GM18867 (cell line): Measurements from ENCODE around the gene CCDC181.
"Not testable (repeated sequence)": the region's sequence is repeated elsewhere in the genome, so short reads cannot be mapped to it uniquely, and the experiment has no call there.

Source experiments
- ATAC-seq: cut with Tn5 transposase; IDR thresholded peaks from one replicate; pipeline ENCODE4 v1.9.1; 2021; ENCODE audit warnings: mild to moderate bottlenecking, moderate library complexity; ENCODE audit not compliant: unreplicated experiment

CCDC181 gene

GRCh38 chr1:169402578-169402977 lies 24.7 kb downstream of the CCDC181 start:
- ATAC-seq = not testable (repeated sequence)

DNA sequence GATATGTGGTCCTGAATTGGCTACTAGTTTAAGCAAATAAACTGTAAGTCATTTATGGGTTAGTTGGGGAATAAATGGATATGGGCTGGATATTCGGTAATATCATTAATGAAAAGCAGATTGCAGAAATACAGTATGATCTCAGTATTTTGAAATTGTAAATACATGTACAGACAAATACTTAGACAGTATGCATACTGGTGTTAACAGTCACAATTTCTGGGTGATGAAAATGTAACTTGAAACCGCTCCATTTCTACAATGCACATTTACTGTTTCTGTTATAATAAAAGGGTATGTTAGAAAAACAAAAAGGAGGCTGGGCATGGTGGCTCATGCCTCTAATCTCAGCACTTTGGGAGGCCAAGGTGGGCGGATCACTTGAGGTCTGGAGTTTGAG lies 31.3 kb downstream of the CCDC181 start:
- ATAC-seq = no peak

GRCh38 chr1:169392406-169392805 lies 34.9 kb downstream of the CCDC181 start:
- ATAC-seq = no peak

DNA sequence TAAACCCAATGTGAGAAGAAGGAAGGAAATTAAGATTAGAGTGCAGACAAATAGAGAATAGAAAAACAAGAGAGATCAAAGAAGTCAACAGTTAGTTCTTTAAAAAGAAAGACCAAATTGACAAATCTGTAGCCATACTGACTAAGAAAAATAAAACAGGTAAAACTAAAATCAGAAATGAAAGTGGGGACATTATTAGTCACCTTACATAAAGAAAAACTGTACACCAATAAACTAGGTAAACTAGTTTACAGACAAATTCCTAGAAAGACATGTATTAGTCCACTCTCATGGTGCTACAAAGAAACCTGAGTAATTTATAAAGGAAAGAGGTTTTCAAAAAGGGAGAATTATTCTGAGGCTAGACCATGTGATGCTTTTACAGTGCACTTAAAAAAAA lies 37.0 kb downstream of the CCDC181 start:
- peak; percentile 85 for ATAC-seq

GRCh38 chr1:169387399-169387798 lies 39.9 kb downstream of the CCDC181 start:
- ATAC-seq = no peak

DNA sequence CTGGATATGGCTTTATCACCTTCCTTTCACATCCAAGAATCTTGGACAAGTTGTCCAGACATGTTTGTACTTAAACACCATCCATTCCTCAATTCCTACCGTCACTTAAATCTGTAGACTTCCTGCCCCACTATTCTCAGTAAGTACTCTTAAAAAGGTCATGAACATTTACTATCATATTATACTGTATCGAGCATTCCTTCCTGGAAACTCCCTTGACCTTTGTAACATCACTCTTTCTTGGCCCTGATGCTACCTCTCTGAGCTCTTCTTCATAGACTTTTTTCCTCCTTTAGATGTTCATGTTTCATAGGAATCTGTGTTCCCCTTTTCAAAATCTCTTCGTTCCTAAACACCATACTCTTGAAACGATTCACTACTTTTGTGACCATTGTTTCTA lies 43.8 kb downstream of the CCDC181 start:
- no peak for ATAC-seq

GRCh38 chr1:169381162-169381561 lies 46.1 kb downstream of the CCDC181 start:
- ATAC-seq = no peak

GRCh38 chr1:169371404-169371803 lies 55.9 kb downstream of the CCDC181 start:
- ATAC-seq = no peak

GRCh38 chr1:169368406-169368769 lies 58.9 kb downstream of the CCDC181 start:
- no peak for ATAC-seq

DNA sequence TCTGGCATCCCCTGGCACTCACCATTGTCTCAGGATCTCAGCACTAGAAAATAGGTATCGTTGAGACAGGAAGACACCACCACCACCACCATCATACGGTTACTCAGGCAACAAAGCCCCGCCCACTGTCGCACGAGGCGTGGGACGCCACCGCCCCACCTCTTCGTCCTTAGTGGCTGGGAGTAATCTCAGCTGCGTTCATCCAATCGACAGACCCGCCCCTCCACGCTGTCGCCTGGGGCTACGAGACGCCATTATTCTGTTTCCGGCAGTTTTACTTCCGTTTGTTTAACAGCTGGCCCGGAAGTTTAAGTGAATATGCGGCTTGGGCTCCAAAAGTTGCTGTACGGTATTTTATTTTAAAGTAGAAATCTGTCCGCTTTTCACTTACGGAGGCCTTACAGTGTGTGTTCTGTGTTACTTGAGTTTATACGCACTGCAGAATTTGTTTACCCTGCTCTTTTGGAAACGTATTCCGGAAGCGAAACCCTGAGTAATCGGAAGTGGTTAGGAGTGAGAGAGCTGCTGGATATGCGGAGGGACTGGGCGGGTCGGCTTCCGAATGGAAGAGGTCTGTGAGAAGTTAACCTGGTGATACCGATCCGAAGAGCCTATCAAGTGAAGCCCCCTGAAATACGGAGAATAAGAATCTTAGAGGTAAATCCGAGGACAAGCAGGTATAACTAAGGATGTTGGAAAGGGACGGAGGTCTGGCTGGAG lies 59.4 kb downstream of the CCDC181 start, which contains the start of the genes BLZF1 and NME7:
Gene BLZF1, plus strand, starts transcription at position 510 of the 720 bp plus-strand sequence. CDS start 1,328 bp downstream, outside the sequence.
Gene NME7, minus strand, starts transcription at position 112 of the 720 bp plus-strand sequence. Its CDS starts 87 bp downstream, at position 25.
- peak; percentile 97 for ATAC-seq

DNA sequence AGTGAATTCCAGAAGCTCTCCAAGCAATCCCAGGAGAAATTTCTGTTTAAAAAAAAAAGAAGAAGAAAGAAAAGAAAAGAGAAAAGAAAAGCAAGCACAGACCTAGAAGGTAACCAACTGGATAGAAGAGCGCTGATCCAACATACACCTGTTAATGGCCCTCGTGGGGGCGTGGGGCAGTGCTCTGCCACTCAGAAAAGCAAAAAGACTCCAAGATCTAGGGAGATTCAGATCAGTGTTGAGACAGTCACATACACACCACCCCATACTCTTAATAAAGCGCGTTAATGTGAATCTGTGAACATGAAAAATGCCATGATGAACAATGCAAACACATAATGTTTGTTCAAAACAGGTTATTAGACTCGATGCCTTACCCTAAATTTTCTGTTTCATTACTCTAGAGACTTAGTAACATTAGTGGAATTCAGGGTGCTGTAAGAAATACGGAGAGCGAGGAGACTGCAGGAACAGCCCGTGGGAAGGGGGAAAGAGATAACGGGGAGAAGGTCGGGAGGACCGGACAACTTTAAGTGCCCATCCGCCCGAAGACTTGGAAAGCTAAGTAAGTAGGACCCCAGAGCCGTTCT lies 60.1 kb downstream of the CCDC181 start:
- ATAC-seq = no peak

DNA sequence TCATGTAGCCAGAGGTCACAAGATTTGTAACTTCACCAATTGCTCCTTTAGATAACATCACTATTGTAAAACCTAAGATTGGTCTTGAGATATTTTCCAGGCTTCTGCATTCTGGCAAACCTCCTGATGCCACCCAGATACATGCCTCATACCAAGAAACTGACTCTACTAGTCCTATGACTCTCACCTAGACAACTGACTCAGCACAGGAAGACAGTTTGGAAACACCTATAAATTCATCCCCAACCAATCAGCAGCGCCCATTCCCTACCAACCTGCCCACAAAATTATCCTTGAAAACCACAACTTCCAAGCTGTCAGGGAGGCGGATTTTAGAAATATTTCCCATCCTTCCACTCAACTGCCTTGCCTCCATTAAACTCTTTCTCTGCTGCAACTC lies 62.3 kb downstream of the CCDC181 start:
- ATAC-seq = no peak

- peak; percentile 31 for ATAC-seq
Measured at GRCh38 chr1:169363046-169363730, 64.1 kb downstream of the CCDC181 start.

- no peak for ATAC-seq
Measured at GRCh38 chr1:169361281-169361680, 66.0 kb downstream of the CCDC181 start.

GRCh38 chr1:169360415-169360814 lies 66.9 kb downstream of the CCDC181 start:
- ATAC-seq = no peak

DNA sequence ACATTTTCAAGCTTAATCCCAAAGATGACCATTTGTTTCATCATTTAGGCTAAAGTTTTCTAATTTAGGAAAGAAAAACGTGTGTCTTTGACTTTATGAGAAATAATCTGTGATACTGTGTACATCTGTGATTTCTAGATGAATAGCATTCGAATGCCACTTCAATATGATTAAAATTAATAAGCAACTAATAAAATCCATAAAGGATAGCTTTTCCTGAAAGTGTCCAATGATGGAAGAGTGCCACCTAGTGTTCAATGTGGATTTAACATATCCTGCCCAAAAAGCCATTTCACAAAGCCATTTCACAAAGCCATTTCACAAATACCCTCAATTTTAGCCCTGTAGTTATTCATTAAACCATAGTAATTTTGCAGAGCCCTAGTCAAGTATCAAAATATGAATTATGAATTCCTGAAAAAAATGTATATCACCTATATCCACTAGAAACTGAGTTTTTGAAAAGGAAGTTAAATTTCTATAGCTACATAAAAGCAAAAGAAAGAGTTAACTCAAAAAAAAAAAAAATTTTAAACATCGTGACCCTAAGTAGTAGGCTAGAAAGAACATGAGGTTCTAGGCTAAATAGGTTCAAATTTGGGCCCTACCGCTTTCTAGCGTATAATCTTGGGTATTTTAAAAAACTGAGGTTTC lies 78.8 kb downstream of the CCDC181 start:
- ATAC-seq = no peak

- ATAC-seq = no peak
Measured at GRCh38 chr1:169347688-169348382, 79.4 kb downstream of the CCDC181 start.

GRCh38 chr1:169346036-169346589 lies 81.2 kb downstream of the CCDC181 start:
- no peak for ATAC-seq

DNA sequence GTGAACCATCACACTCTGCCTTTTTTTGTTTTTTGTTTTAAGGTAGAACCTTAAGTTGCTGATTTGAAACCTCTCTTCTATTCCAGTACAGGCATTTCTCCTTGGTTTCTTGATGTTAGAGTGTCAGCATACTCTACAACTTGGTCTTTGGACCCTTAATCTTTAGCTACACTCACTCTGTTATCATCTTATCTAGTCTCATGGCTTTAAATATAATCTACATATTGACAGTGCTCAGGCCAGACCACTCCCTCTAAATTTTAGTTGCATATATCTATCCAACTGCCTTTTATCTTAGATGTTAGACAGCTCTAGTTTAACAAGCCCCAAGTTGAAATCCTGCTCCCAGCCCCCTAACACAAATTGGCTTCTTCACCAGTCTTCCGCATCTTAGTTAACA lies 81.8 kb downstream of the CCDC181 start:
- ATAC-seq = no peak
